HL-60 (cell line): Measurements from ENCODE around the gene DAP.
A peak's percentile ranks its signal among the peaks of the same experiment; 100 is the strongest.

Experiments used
- DNase-seq, 2 experiments: peaks; one replicate each; pipeline ENCODE4 v3.0.0-alpha.2; 2010 to 2020; ENCODE audit warnings: low read depth in 1 of 2, low spot score in 1 of 2
- H3K27ac ChIP-seq: fragments of 250-450 bp; sonication (Bioruptor Pico); replicated peaks from 2 replicates; pipeline ENCODE4 v1.5.1; 2020; ENCODE audit warnings: mild to moderate bottlenecking, moderate library complexity
- H3K27me3 ChIP-seq: fragments of 250-450 bp; sonication (Bioruptor Pico); 2 replicates; pipeline ENCODE4 v1.5.1; 2021; ENCODE audit warnings: mild to moderate bottlenecking, moderate library complexity; ENCODE audit not compliant: insufficient read depth, poor library complexity, severe bottlenecking
- H3K4me3 ChIP-seq: replicated peaks from 2 replicates; pipeline ENCODE4 v1.5.1; 2011; ENCODE audit warnings: mild to moderate bottlenecking, control low read depth, low read length; ENCODE audit not compliant: insufficient read depth
- GABPA ChIP-seq: IDR thresholded peaks from 2 replicates; pipeline ENCODE4 v1.6.1; 2012; ENCODE audit warnings: low read depth
- POLR2AphosphoS5 ChIP-seq: IDR thresholded peaks from 2 replicates; pipeline ENCODE4 v1.6.1; 2012; ENCODE audit warnings: low read depth
- SPI1 ChIP-seq: IDR thresholded peaks from 2 replicates; pipeline ENCODE4 v1.6.1; 2012; ENCODE audit warnings: low read depth, mild to moderate bottlenecking, borderline replicate concordance
- TF ChIP-seq, protein P1 (sequence below): IDR thresholded peaks from 2 replicates; pipeline ENCODE4 v1.6.1; 2012; ENCODE audit warnings: low read depth; ENCODE audit not compliant: insufficient replicate concordance
- TF ChIP-seq, protein P2 (sequence below): IDR thresholded peaks from one replicate; pipeline ENCODE4 v1.5.1; 2011; ENCODE audit warnings: low read length, control low read depth, inconsistent platforms; ENCODE audit not compliant: insufficient read depth

DAP gene

GRCh38 chr5:10702040-10702629 is 58.9 kb downstream of the DAP start:
- Histone ChIP-seq H3K27me3 (no peaks in the 10 kb centered on the region), H3K27ac (no peak overlapping the region), H3K4me3 (no peak overlapping the region)
- no peak for DNase-seq
- TF ChIP-seq SPI1 (no peak), POLR2AphosphoS5 (no peak), GABPA (no peak)
- TF ChIP-seq, protein P1, sequence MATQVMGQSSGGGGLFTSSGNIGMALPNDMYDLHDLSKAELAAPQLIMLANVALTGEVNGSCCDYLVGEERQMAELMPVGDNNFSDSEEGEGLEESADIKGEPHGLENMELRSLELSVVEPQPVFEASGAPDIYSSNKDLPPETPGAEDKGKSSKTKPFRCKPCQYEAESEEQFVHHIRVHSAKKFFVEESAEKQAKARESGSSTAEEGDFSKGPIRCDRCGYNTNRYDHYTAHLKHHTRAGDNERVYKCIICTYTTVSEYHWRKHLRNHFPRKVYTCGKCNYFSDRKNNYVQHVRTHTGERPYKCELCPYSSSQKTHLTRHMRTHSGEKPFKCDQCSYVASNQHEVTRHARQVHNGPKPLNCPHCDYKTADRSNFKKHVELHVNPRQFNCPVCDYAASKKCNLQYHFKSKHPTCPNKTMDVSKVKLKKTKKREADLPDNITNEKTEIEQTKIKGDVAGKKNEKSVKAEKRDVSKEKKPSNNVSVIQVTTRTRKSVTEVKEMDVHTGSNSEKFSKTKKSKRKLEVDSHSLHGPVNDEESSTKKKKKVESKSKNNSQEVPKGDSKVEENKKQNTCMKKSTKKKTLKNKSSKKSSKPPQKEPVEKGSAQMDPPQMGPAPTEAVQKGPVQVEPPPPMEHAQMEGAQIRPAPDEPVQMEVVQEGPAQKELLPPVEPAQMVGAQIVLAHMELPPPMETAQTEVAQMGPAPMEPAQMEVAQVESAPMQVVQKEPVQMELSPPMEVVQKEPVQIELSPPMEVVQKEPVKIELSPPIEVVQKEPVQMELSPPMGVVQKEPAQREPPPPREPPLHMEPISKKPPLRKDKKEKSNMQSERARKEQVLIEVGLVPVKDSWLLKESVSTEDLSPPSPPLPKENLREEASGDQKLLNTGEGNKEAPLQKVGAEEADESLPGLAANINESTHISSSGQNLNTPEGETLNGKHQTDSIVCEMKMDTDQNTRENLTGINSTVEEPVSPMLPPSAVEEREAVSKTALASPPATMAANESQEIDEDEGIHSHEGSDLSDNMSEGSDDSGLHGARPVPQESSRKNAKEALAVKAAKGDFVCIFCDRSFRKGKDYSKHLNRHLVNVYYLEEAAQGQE, result no peak
- TF ChIP-seq, protein P2, sequence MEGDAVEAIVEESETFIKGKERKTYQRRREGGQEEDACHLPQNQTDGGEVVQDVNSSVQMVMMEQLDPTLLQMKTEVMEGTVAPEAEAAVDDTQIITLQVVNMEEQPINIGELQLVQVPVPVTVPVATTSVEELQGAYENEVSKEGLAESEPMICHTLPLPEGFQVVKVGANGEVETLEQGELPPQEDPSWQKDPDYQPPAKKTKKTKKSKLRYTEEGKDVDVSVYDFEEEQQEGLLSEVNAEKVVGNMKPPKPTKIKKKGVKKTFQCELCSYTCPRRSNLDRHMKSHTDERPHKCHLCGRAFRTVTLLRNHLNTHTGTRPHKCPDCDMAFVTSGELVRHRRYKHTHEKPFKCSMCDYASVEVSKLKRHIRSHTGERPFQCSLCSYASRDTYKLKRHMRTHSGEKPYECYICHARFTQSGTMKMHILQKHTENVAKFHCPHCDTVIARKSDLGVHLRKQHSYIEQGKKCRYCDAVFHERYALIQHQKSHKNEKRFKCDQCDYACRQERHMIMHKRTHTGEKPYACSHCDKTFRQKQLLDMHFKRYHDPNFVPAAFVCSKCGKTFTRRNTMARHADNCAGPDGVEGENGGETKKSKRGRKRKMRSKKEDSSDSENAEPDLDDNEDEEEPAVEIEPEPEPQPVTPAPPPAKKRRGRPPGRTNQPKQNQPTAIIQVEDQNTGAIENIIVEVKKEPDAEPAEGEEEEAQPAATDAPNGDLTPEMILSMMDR, result no peak

DNA sequence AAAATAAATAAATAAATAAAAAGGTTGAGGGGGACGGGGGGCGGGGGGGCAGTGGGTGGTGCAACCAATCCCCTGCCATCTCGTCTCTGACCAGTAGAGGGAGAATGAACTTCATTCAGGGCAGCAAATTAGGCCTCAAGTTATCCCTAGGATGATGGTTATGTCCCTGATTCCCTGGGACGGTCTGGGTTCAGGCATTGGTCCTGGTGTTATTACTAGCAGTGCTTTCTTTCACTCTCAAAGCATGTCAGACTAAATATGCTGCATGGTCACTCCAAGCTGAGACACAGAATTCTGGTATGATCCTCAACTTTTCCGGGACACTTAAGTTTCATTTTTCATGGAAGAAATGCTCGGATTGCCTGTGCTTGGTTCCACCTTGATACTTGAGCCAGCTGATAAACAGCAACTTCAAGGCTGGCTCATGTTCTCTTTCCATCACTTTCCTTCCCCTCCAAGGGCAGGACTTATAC is 59.4 kb downstream of the DAP start:
- H3K4me3 ChIP-seq, result no peak overlapping the region
- TF ChIP-seq, protein P2, result peak; percentile 7
- TF ChIP-seq GABPA, result no peak
- TF ChIP-seq SPI1, result no peak
- TF ChIP-seq, protein P1, result no peak
- TF ChIP-seq POLR2AphosphoS5, result no peak
- no peak overlapping the region for H3K27ac ChIP-seq
- no peaks in the 10 kb centered on the region for H3K27me3 ChIP-seq
- peak in 1 of 2 experiments; percentile 22 for DNase-seq

DNA sequence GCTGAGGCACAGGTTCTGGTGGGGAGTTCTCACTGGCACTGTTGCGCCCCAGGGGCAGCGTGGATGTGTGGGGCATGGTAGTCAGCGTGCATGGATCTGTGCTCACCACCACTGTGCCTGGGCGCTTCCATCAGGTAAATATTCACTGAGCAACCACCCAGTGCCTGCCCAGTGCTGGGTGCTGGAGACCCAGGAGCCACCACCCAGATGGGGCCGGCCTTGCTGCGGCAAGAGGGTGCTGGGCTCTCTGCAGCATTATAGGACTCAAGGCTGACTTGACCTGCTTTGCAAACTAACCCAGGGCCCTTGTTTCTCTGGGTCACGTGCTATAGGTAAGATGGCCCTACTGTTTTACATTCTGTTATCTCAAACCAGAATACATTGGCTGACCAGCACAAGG is 60.5 kb downstream of the DAP start:
- Histone ChIP-seq H3K27me3 (no peaks in the 10 kb centered on the region), H3K27ac (no peak overlapping the region), H3K4me3 (no peak overlapping the region)
- no peak for DNase-seq
- TF ChIP-seq POLR2AphosphoS5 (no peak), SPI1 (no peak), GABPA (no peak)
- TF ChIP-seq, protein P2, result no peak
- TF ChIP-seq, protein P1, result no peak
